ENCODE measurements around the gene PTGER1.
"Not testable (repeated sequence)": the region's sequence is repeated elsewhere in the genome, so short reads cannot be mapped to it uniquely, and the experiment has no call there.

PTGER1 gene

DNA sequence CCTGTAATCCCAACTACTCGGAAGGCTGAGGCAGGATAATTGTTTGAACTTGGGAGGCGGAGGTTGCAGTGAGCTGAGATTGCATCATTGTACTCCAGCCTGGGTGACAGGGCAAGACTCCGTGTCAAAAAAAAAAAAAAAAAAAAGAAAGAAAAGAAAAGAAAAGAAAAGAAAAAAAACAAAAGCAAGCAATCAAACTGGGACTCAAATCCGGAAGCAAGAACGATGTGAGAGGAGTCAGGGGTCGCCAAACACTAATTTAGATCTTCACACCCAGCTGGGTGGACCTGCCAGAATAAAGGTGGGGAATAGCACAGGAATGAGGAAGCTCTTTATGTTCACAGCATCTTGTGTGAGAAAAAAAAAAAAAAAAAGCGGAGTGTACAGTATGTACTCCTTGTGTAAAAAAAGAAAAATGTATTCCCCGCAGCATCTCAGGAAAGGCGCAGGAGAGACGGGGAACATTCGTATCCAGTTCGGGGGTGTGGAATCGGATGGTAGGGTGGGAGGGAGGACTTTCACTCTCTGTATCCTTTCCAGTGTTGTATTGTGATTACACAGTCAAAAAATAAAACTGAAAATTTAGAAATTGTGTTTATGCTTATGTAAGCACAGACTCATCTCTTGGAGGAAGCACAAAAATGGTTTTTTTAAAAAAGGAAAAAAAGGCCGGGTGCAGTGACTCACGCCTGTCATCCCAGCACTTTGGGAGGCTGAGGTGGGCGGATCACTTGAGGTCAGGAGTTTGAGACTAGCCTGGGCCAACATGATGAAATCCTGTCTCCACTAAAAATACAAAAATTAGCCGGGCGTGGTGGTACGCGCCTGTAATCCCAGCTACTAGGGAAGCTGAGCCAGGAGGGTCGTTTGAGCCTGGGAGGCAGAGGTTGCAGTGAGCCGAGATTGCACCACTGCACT is 35.4 kb upstream of the PTGER1 start:
- no peak for TF ChIP-seq CTCF (IDR thresholded peaks at IDR 0.05; ENCODE audit: low read depth, low read length, missing control alignments)
- DNase-seq (ENCODE audit: low read depth) = no peak
- no peak overlapping the region for H3K4me3 ChIP-seq (ENCODE audit: low read depth, low read length)

DNA sequence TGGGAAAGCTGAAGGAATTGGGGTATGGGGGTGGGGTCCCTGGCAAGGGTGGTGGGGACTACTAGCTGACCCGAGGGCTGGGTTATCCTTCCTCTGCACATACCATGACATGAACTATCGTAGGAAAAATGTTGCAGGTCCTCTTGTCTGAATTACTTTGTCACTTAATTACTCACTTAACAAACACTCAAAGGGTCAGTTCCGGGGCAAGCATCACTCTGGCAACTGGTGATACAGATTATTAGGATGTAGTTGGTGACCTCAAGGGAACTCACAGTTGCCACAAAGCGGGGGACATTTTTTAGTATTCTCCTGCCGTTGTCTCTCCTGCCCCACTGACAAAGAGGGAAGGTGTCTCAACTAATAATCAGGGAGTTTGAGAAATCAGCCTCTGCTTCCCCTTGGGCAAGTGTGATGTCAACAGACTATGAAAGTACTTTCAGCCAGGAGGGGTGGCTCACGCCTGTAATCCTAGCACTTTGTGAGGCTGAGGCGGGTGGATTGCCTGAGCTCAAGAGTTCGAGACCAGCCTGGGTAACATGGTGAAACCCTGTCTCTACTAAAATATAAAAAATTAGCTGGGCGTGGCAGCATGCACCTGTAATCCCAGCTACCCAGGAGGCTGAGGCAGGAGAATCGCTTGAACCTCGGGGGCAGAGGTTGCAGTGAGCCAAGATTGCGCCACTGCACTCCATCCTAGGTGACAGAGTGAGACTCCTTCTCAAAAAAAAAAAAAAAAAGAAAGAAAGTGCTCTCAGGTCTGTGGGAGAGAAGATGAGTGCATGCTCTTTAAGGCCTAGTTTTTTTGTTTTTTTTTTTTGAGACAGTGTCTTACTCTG is 32.8 kb upstream of the PTGER1 start:
- no peak for DNase-seq (ENCODE audit: low read depth)
- H3K4me3 ChIP-seq (ENCODE audit: low read depth, low read length) = no peak overlapping the region
- TF ChIP-seq CTCF (IDR thresholded peaks at IDR 0.05; ENCODE audit: low read depth, low read length, missing control alignments) = no peak

- TF ChIP-seq CTCF (IDR thresholded peaks at IDR 0.05; ENCODE audit: low read depth, low read length, missing control alignments) = peak; percentile 86
- DNase-seq (ENCODE audit: low read depth) = no peak
- H3K4me3 ChIP-seq (ENCODE audit: low read depth, low read length) = no peak overlapping the region
Observed at GRCh38 chr19:14505488-14506239, 30.5 kb upstream of the PTGER1 start.

DNA sequence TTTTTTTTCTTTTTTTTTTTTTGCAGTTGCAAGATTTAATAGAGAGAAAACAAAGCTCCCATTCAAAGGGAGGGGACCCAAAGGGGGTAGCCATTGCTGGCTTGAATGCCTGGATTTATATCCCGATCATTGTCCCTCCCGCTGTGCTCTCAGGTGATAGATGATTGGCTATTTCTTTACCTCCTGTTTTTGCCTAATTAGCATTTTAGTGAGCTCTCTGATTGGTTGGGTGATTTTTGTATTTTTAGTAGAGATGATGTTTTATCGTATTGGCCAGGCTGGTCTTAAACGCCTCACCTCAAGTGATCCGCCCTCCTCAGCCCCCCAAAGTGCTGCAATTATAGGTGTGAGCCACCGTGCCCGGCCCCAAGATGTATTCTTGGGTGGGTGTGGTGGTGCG is 29.4 kb upstream of the PTGER1 start:
- not testable (repeated sequence) for H3K4me3 ChIP-seq (ENCODE audit: low read depth, low read length); DNase-seq (ENCODE audit: low read depth)

DNA sequence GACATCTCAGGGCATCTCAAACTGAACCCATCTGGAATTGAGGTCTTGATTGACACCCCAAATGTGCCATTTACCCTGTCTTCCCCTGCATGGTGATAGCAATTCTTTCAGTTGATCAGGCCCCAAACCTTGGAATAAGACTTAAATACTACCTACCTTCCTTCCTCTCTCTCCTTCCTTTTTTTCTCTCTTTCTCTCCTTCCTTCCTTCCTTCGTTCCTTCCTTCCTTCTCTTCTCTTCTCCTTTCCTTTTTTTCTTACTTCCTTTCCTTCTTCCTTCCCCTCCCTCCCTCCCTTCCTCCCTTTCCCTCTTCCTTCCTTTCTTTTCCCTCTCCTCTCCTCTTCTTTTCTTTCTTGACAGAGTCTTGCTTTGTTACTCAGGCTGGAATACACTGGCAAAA is 28.1 kb upstream of the PTGER1 start:
- no peak overlapping the region for H3K4me3 ChIP-seq (ENCODE audit: low read depth, low read length)
- no peak for DNase-seq (ENCODE audit: low read depth)
- no peak for TF ChIP-seq CTCF (IDR thresholded peaks at IDR 0.05; ENCODE audit: low read depth, low read length, missing control alignments)

- TF ChIP-seq CTCF (IDR thresholded peaks at IDR 0.05; ENCODE audit: low read depth, low read length, missing control alignments) = no peak
- no peak overlapping the region for H3K4me3 ChIP-seq (ENCODE audit: low read depth, low read length)
- DNase-seq (ENCODE audit: low read depth) = no peak
Observed at GRCh38 chr19:14502334-14503092, 27.4 kb upstream of the PTGER1 start.

Measured in GM12864 (cell line).